Hepatocyte (in vitro differentiated cells): Measurements from ENCODE around the gene ITGB1. TPM values are rescaled to one million over a fixed set of nuclear protein-coding genes. Genes with fewer than 3 reads are reported as not detected.
"Not testable (repeated sequence)": the region's sequence is repeated elsewhere in the genome, so short reads cannot be mapped to it uniquely, and the experiment has no call there.

Experiments used
- DNase-seq: peaks from one replicate; pipeline ENCODE4 v3.0.0-alpha.2; 2016; ENCODE audit warnings: low spot score
- H2AFZ ChIP-seq: fragments of 200-600 bp; sonication (generic); 2 replicates; pipeline ENCODE4 v1.6.0; 2016; ENCODE audit warnings: antibody characterized with exemption, mild to moderate bottlenecking
- H3K27ac ChIP-seq: fragments of 200-600 bp; sonication (generic); 2 replicates; pipeline ENCODE4 v1.5.1; 2016; ENCODE audit warnings: mild to moderate bottlenecking
- H3K27me3 ChIP-seq: fragments of 200-600 bp; sonication (generic); 2 replicates; pipeline ENCODE4 v1.6.1; 2016
- H3K36me3 ChIP-seq: fragments of 200-600 bp; sonication (generic); replicated peaks from 2 replicates; pipeline ENCODE4 v1.5.1; 2016; ENCODE audit warnings: low read depth; ENCODE audit not compliant: insufficient read depth
- H3K4me1 ChIP-seq: fragments of 200-600 bp; sonication (generic); 2 replicates; pipeline ENCODE4 v1.5.1; 2016; ENCODE audit warnings: mild to moderate bottlenecking, moderate library complexity; ENCODE audit not compliant: insufficient read depth
- H3K4me2 ChIP-seq: fragments of 200-600 bp; sonication (generic); 2 replicates; pipeline ENCODE4 v1.6.0; 2016
- H3K4me3 ChIP-seq: fragments of 200-600 bp; sonication (generic); 2 replicates; pipeline ENCODE4 v1.5.1; 2016; ENCODE audit warnings: mild to moderate bottlenecking
- H3K79me2 ChIP-seq: fragments of 200-600 bp; sonication (generic); 2 replicates; pipeline ENCODE4 v1.6.0; 2017; ENCODE audit warnings: mild to moderate bottlenecking
- H3K9me2 ChIP-seq: fragments of 200-600 bp; sonication (generic); replicated peaks from 2 replicates; pipeline ENCODE4 v1.6.0; 2017; ENCODE audit warnings: mild to moderate bottlenecking; ENCODE audit not compliant: insufficient read depth
- H3K9me3 ChIP-seq: fragments of 200-600 bp; sonication (generic); 2 replicates; pipeline ENCODE4 v1.5.1; 2016; ENCODE audit warnings: low read depth, mild to moderate bottlenecking
- H4K20me1 ChIP-seq: fragments of 200-600 bp; sonication (generic); 2 replicates; pipeline ENCODE4 v1.6.0; 2016; ENCODE audit warnings: mild to moderate bottlenecking; ENCODE audit not compliant: insufficient read depth, poor library complexity, severe bottlenecking
- CTCF ChIP-seq: fragments of 200-600 bp; sonication (generic); IDR thresholded peaks from 2 replicates; pipeline ENCODE4 v1.5.1; 2016; ENCODE audit warnings: antibody characterized with exemption, mild to moderate bottlenecking; ENCODE audit not compliant: poor library complexity
- EZH2 ChIP-seq: fragments of 200-600 bp; sonication (generic); IDR thresholded peaks from 2 replicates; pipeline ENCODE4 v1.6.1; 2016; ENCODE audit warnings: antibody characterized with exemption, mild to moderate bottlenecking, borderline replicate concordance
- EZH2phosphoT487 ChIP-seq: fragments of 200-600 bp; sonication (generic); IDR thresholded peaks from one replicate; pipeline ENCODE4 v1.6.1; 2018; ENCODE audit warnings: antibody characterized with exemption, mild to moderate bottlenecking, low read depth, moderate library complexity; ENCODE audit not compliant: unreplicated experiment, severe bottlenecking
- WGBS: methylation state at CpG from one replicate; pipeline ENCODE4 v1.1.6; 2016; ENCODE audit warnings: low lambda C conversion rate; ENCODE audit errors: missing lambda C conversion rate; 5-methylcytosine and 5-hydroxymethylcytosine counted together
- polyA plus RNA-seq: library from polyadenylated mRNA; unstranded; fragments of >200 nt; fragmentation: Nextera tagmentation; extraction: Ambion mirVana; gene quantifications from 2 replicates; pipeline ENCODE4 v1.2.1, GENCODE V29; 2016
- total RNA-seq: library from RNA; depleted of rRNA; stranded (reverse); fragments of >200 nt; gene quantifications from 2 replicates; pipeline ENCODE4 v1.2.3, GENCODE V29; 2014

ITGB1 gene
- total and polyA plus RNA-seq, 2 experiments from 2014 or later: 291 to 552 TPM

- no peak overlapping the region for H3K27ac ChIP-seq
- H3K4me1 ChIP-seq: peaks cover 4% of the 10 kb centered on the region
- no peak for DNase-seq
- no peak overlapping the region for H2AFZ ChIP-seq
- H3K79me2 ChIP-seq: no peaks in the 10 kb centered on the region
- H3K36me3 ChIP-seq: no peaks in the 10 kb centered on the region
- 85% methylated on average over 4 of the region's 4 CpGs for WGBS
- TF ChIP-seq EZH2 (no peak), EZH2phosphoT487 (no peak), CTCF (no peak)
- H4K20me1 ChIP-seq: no peaks in the 10 kb centered on the region
- no peak overlapping the region for H3K4me2 ChIP-seq
- no peak overlapping the region for H3K4me3 ChIP-seq
- H3K9me3 ChIP-seq: no peaks in the 10 kb centered on the region
- no peaks in the 10 kb centered on the region for H3K9me2 ChIP-seq
- no peaks in the 10 kb centered on the region for H3K27me3 ChIP-seq
These were observed 44.0 kb upstream of the ITGB1 start for GRCh38 chr10:33001908-33002492.

- H4K20me1 ChIP-seq, H3K27me3 ChIP-seq, H3K4me2 ChIP-seq, H3K27ac ChIP-seq, H2AFZ ChIP-seq, DNase-seq, H3K79me2 ChIP-seq, H3K4me1 ChIP-seq, H3K36me3 ChIP-seq, H3K9me2 ChIP-seq, H3K4me3 ChIP-seq, H3K9me3 ChIP-seq: not testable (repeated sequence)
- 85% methylated on average over 9 of the region's 9 CpGs for WGBS
These were observed 40.1 kb upstream of the ITGB1 start for GRCh38 chr10:32998060-32998581.

DNA sequence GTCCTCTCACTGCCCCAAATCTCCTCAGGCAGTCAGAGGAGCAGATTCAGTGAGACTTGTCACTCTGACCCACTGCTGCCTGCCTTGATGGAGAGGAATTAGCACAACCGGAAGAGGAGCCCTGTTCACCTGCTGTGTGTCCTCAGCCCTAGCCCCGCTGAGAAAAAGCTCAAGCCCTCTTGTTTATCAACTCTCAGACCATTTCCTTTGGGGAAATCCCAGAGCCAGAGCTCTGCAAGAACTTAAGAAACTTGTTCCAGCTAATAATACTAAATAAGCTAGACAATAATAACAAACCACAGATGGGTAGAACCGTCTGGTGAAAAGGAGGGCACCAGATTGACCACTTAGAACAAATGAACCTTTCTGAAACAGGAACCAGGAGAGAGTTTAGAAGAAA, 37.7 kb upstream of the ITGB1 start:
- WGBS: 45% methylated on average over 3 of the region's 3 CpGs
- H2AFZ ChIP-seq: no peak overlapping the region
- no peaks in the 10 kb centered on the region for H3K9me3 ChIP-seq

More for the DNA sequence above, 37.7 kb upstream of the ITGB1 start:
- Histone ChIP-seq H3K9me2 (no peaks in the 10 kb centered on the region), H3K4me2 (no peak overlapping the region), H3K36me3 (no peaks in the 10 kb centered on the region), H3K4me1 (no peaks in the 10 kb centered on the region), H3K27ac (peak overlapping the region; percentile 10), H3K27me3 (no peaks in the 10 kb centered on the region), H3K79me2 (no peaks in the 10 kb centered on the region), H3K4me3 (no peak overlapping the region), H4K20me1 (no peaks in the 10 kb centered on the region)
- TF ChIP-seq EZH2: no peak
- TF ChIP-seq EZH2phosphoT487: no peak
- TF ChIP-seq CTCF: no peak
- no peak for DNase-seq
